Activated gamma-delta T cell (primary cell): ENCODE measurements around the gene AMER3.

Experiments
- DNase-seq: peaks from one replicate; lab custom pipeline; 2025; lab: John Stamatoyannopoulos, UW

The AMER3 gene

GRCh38 chr2:130756053-130756873 lies 923 bp downstream of the AMER3 start:
- no peak for DNase-seq

GRCh38 chr2:130756874-130757668 lies 1.7 kb downstream of the AMER3 start:
- no peak for DNase-seq

GRCh38 chr2:130759906-130760753 lies 4.8 kb downstream of the AMER3 start:
- DNase-seq: no peak

- no peak for DNase-seq
These were observed 5.7 kb downstream of the AMER3 start for GRCh38 chr2:130760754-130761751.

- DNase-seq: no peak
These were observed 6.9 kb downstream of the AMER3 start for GRCh38 chr2:130762031-130762909.

- DNase-seq: no peak
These were observed 7.6 kb downstream of the AMER3 start for GRCh38 chr2:130762910-130763385.

- DNase-seq: no peak
These were observed 8.1 kb downstream of the AMER3 start for GRCh38 chr2:130763405-130763804.

GRCh38 chr2:130764035-130764820 lies 8.9 kb downstream of the AMER3 start:
- DNase-seq: no peak

- DNase-seq: no peak
These were observed 9.4 kb downstream of the AMER3 start for GRCh38 chr2:130764821-130765115.

- DNase-seq: no peak
These were observed 10.1 kb downstream of the AMER3 start for GRCh38 chr2:130765464-130765863.

GRCh38 chr2:130766037-130766436 lies 10.7 kb downstream of the AMER3 start:
- DNase-seq: no peak

- DNase-seq: no peak
These were observed 11.5 kb downstream of the AMER3 start for GRCh38 chr2:130766711-130767407.

GRCh38 chr2:130767408-130767775 lies 12.1 kb downstream of the AMER3 start:
- no peak for DNase-seq

- DNase-seq: no peak
These were observed 13.0 kb downstream of the AMER3 start for GRCh38 chr2:130768191-130768855.

- no peak for DNase-seq
These were observed 14.1 kb downstream of the AMER3 start for GRCh38 chr2:130769343-130769907.

GRCh38 chr2:130776550-130776949 lies 21.2 kb downstream of the AMER3 start:
- no peak for DNase-seq

GRCh38 chr2:130778781-130779180 lies 23.4 kb downstream of the AMER3 start:
- DNase-seq: no peak
